ENCODE results near the gene SAG. TPM values are rescaled to one million over a fixed set of nuclear protein-coding genes. Genes with fewer than 3 reads are reported as not detected.

The SAG gene
- total RNA-seq, 3 donors from 2014 or later = 0.63 TPM; not detected in 2

GRCh38 chr2:233285921-233286320 lies 21.7 kb upstream of the SAG start:
- TF ChIP-seq CTCF (IDR thresholded peaks at IDR 0.05) = no peak
- ATAC-seq (no peak), DNase-seq (no peak)
- Histone ChIP-seq H3K4me1 (ENCODE audit: low read depth) (no peaks in the 10 kb centered on the region), H3K4me3 (no peak overlapping the region), H3K9me3 (no peaks in the 10 kb centered on the region), H3K36me3 (ENCODE audit: low read depth) (peaks cover 29% of the 10 kb centered on the region)
- intact Hi-C loops (cut with DNase I, micrococcal nuclease) = no loop called here

- no peak for ATAC-seq
- H3K36me3 ChIP-seq (ENCODE audit: low read depth) = peaks cover 31% of the 10 kb centered on the region
- H3K9me3 ChIP-seq = no peaks in the 10 kb centered on the region
- no peaks in the 10 kb centered on the region for H3K4me1 ChIP-seq (ENCODE audit: low read depth)
- DNase-seq = no peak
- intact Hi-C loops (cut with DNase I, micrococcal nuclease) = no loop called here
- no peak overlapping the region for H3K4me3 ChIP-seq
- no peak for TF ChIP-seq CTCF (IDR thresholded peaks at IDR 0.05)
Observed at GRCh38 chr2:233287871-233288270, 19.7 kb upstream of the SAG start.

GRCh38 chr2:233288663-233289062 lies 19.0 kb upstream of the SAG start:
- intact Hi-C loops (cut with DNase I, micrococcal nuclease) = no loop called here
- no peak for TF ChIP-seq CTCF (IDR thresholded peaks at IDR 0.05)
- H3K4me1 ChIP-seq (ENCODE audit: low read depth) = no peaks in the 10 kb centered on the region
- ATAC-seq (no peak), DNase-seq (no peak)
- H3K9me3 ChIP-seq = no peaks in the 10 kb centered on the region
- no peak overlapping the region for H3K4me3 ChIP-seq
- peaks cover 28% of the 10 kb centered on the region for H3K36me3 ChIP-seq (ENCODE audit: low read depth)

- intact Hi-C loops (cut with DNase I, micrococcal nuclease) = no loop called here
- Histone ChIP-seq H3K36me3 (ENCODE audit: low read depth) (peaks cover 28% of the 10 kb centered on the region), H3K4me1 (ENCODE audit: low read depth) (no peaks in the 10 kb centered on the region), H3K9me3 (no peaks in the 10 kb centered on the region), H3K4me3 (no peak overlapping the region)
- no peak for DNase-seq
- no peak for TF ChIP-seq CTCF (IDR thresholded peaks at IDR 0.05)
- ATAC-seq = no peak
Observed at GRCh38 chr2:233289648-233290047, 18.0 kb upstream of the SAG start.

GRCh38 chr2:233290051-233290845 lies 17.4 kb upstream of the SAG start:
- TF ChIP-seq CTCF (IDR thresholded peaks at IDR 0.05) = no peak
- Histone ChIP-seq H3K4me1 (ENCODE audit: low read depth) (no peaks in the 10 kb centered on the region), H3K36me3 (ENCODE audit: low read depth) (peaks cover 26% of the 10 kb centered on the region), H3K4me3 (no peak overlapping the region), H3K9me3 (no peaks in the 10 kb centered on the region)
- intact Hi-C loops (cut with DNase I, micrococcal nuclease) = no loop called here
- no peak for DNase-seq
- no peak for ATAC-seq

Data from mucosa of descending colon (tissue), 3 donors.